Lower leg skin (tissue), 4 donors: ENCODE data around the gene KAZN. TPM values are rescaled to one million over a fixed set of nuclear protein-coding genes. Genes with fewer than 3 reads are reported as not detected.

Experiments
- DNase-seq, 2 donors: peaks; one replicate each; pipeline ENCODE4 v3.0.0-alpha.2; 2019; ENCODE audit warnings: low spot score in 2 of 2
- H3K4me3 ChIP-seq: fragments of 200-600 bp; sonication (generic); 2 replicates; pipeline ENCODE4 v1.5.1; 2017; ENCODE audit warnings: mild to moderate bottlenecking, low read depth; ENCODE audit not compliant: poor library complexity, severe bottlenecking
- CTCF ChIP-seq, 3 donors: fragments of 450-650 bp; IDR thresholded peaks; one replicate each; pipeline ENCODE4 v1.5.1; 2016; ENCODE audit warnings: antibody characterized with exemption in 3 of 3, mild to moderate bottlenecking in 3 of 3, moderate library complexity in 2 of 3
- POLR2A ChIP-seq, 2 donors: fragments of 450-650 bp; IDR thresholded peaks; one replicate each; pipeline ENCODE4 v1.6.1; 2016 to 2017; ENCODE audit warnings: antibody characterized with exemption in 2 of 2, mild to moderate bottlenecking in 1 of 2, moderate library complexity in 1 of 2
- WGBS, 2 donors: methylation state at CpG; one replicate each; pipeline ENCODE4 v1.1.5; 2018; 5-methylcytosine and 5-hydroxymethylcytosine counted together
- intact Hi-C: fragments of 100-400 bp; cut with DNase I; formaldehyde crosslinking; loops from one replicate; pipeline ENCODE4 v1.15.0; 2023; ENCODE audit warnings: low total_unique reads
- total RNA-seq, 4 donors: library from RNA; depleted of rRNA; stranded (reverse); fragments of >200 nt; gene quantifications; one replicate each; pipeline ENCODE4 v1.1.0, GENCODE V29; 2016

KAZN gene
- total RNA-seq, 4 donors from 2014 or later, result 21.4 to 36.0 (median 28.4) TPM

GRCh38 chr1:14590411-14591180 lies 7.9 kb upstream of the KAZN start:
- 80 to 92% methylated on average over 10 of the region's 10 CpGs for WGBS, 2 donors
- TF ChIP-seq POLR2A (IDR thresholded peaks at IDR 0.05) (no peak), CTCF (IDR thresholded peaks at IDR 0.05) (no peak)
- intact Hi-C loops, result no loop called here
- peak in 1 of 2 donors; percentile 67 for DNase-seq
- no peak overlapping the region for H3K4me3 ChIP-seq

GRCh38 chr1:14591600-14591999 lies 6.9 kb upstream of the KAZN start:
- intact Hi-C loops, result no loop called here
- no peak for DNase-seq
- WGBS, 2 donors, result 87 to 90% methylated on average over 6 of the region's 6 CpGs
- TF ChIP-seq CTCF (IDR thresholded peaks at IDR 0.05) (no peak), POLR2A (IDR thresholded peaks at IDR 0.05) (no peak)
- no peak overlapping the region for H3K4me3 ChIP-seq

GRCh38 chr1:14592004-14592631 lies 6.4 kb upstream of the KAZN start:
- intact Hi-C loops, result no loop called here
- DNase-seq, result no peak
- no peak for TF ChIP-seq CTCF (IDR thresholded peaks at IDR 0.05)
- TF ChIP-seq POLR2A (IDR thresholded peaks at IDR 0.05), result no peak
- 81 to 87% methylated on average over 9 of the region's 9 CpGs for WGBS, 2 donors
- no peak overlapping the region for H3K4me3 ChIP-seq

- TF ChIP-seq POLR2A (IDR thresholded peaks at IDR 0.05) (no peak), CTCF (IDR thresholded peaks at IDR 0.05) (no peak)
- intact Hi-C loops, result no loop called here
- H3K4me3 ChIP-seq, result no peak overlapping the region
- WGBS, 2 donors, result 82 to 85% methylated on average over 4 of the region's 4 CpGs
- DNase-seq, result no peak
Measured at GRCh38 chr1:14593302-14593701, 5.2 kb upstream of the KAZN start.

DNA sequence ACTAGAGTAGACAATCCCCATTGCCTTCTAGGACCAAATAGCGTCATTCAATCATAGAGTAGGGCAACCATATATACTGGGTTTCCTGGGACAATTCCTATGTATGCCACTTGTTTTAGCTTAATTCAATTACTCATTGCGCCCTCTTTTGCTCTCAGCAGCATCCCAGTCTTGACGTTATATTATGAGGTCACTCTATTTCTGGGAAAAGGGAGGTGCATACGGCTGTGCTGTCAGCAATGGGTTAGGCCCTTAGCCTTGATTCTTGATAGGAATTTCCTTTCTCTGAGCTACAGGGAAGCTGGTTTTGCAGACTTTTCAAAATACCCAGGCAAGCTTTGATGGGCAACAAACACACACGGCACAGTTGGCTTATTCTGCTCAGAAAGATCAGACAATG lies 4.4 kb upstream of the KAZN start:
- DNase-seq, result no peak
- intact Hi-C loops, result no loop called here
- TF ChIP-seq POLR2A (IDR thresholded peaks at IDR 0.05) (no peak), CTCF (IDR thresholded peaks at IDR 0.05) (no peak)
- WGBS, 2 donors, result 80 to 84% methylated on average over 5 of the region's 5 CpGs
- H3K4me3 ChIP-seq, result no peak overlapping the region
